ES-I3 (cell line): ENCODE data around the gene RIN3.

Experiments used
- H3K36me3 ChIP-seq: 2 replicates; pipeline ENCODE4 v1.6.1; 2013; ENCODE audit warnings: mild to moderate bottlenecking, low read length, control low read depth, moderate library complexity; ENCODE audit not compliant: insufficient read depth
- H3K4me1 ChIP-seq: 2 replicates; pipeline ENCODE4 v1.6.1; 2013; ENCODE audit warnings: mild to moderate bottlenecking, control low read depth, low read length; ENCODE audit not compliant: insufficient read depth
- H3K9ac ChIP-seq: 2 replicates; pipeline ENCODE4 v1.6.1; 2013; ENCODE audit warnings: low read depth, mild to moderate bottlenecking, low read length, moderate library complexity
- H3K9me3 ChIP-seq: 2 replicates; pipeline ENCODE4 v1.6.1; 2013; ENCODE audit warnings: mild to moderate bottlenecking, low read length, moderate library complexity; ENCODE audit not compliant: control insufficient read depth, insufficient read depth

The RIN3 gene

GRCh38 chr14:92624764-92625163 lies 111.2 kb downstream of the RIN3 start:
- Histone ChIP-seq H3K36me3 (peaks cover 2% of the 10 kb centered on the region; the same call in 1 of the 2 replicates), H3K9me3 (peaks cover 18% of the 10 kb centered on the region), H3K4me1 (no peaks in the 10 kb centered on the region), H3K9ac (no peak overlapping the region)

- H3K4me1 ChIP-seq = no peaks in the 10 kb centered on the region
- H3K9ac ChIP-seq = no peak overlapping the region
- H3K36me3 ChIP-seq = peaks cover 2% of the 10 kb centered on the region; the same call in 1 of the 2 replicates
- peaks cover 18% of the 10 kb centered on the region for H3K9me3 ChIP-seq
Observed at GRCh38 chr14:92625213-92625612, 111.6 kb downstream of the RIN3 start.

DNA sequence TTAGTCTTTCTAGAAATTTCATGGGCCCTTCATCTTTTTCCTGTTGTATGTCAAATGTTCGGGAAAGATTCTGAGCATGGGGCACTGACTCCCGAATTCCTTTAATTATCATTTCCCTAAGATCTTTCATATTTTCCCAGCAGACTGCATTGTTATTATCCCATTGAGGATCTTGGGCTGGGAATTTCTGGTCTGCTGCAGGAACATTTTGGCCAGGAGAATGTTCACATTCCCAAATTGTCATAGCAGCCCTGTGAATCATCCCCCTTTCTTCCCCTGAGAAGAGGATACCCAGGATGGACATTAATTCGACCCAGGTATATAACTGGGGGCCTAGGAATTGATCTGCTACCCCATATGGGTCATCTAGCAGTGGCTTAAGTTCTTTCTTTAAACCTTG lies 112.5 kb downstream of the RIN3 start:
- H3K9me3 ChIP-seq = peaks cover 18% of the 10 kb centered on the region
- H3K4me1 ChIP-seq = no peaks in the 10 kb centered on the region
- H3K36me3 ChIP-seq = peaks cover 2% of the 10 kb centered on the region; the same call in 1 of the 2 replicates
- H3K9ac ChIP-seq = no peak overlapping the region

DNA sequence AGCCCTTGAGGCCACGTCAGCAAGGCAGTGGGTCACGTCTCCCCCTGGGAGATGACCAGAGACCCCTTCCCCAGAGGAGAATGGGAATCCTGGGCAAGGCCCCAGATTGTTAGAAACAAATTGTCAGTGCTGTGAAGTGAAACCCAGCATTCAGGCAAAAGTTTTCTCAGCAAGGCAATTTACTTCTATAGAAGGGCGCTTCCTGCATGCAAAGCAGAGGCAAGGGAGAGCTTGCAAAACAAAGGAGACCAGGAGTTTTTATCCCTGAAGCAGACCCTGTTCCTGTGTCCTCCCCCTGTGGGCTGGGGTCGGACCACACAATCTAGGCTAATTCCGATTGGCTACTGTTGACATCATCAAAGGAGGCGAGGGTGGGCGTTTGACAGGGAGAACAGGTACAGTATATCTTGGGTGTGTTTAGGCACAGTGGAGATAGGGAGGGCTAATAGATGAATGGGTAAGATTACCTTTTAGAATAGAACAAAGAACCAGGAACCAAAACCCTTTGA lies 114.2 kb downstream of the RIN3 start:
- H3K4me1 ChIP-seq = no peaks in the 10 kb centered on the region
- peaks cover 2% of the 10 kb centered on the region; the same call in 1 of the 2 replicates for H3K36me3 ChIP-seq
- no peak overlapping the region for H3K9ac ChIP-seq
- H3K9me3 ChIP-seq = peaks cover 18% of the 10 kb centered on the region

DNA sequence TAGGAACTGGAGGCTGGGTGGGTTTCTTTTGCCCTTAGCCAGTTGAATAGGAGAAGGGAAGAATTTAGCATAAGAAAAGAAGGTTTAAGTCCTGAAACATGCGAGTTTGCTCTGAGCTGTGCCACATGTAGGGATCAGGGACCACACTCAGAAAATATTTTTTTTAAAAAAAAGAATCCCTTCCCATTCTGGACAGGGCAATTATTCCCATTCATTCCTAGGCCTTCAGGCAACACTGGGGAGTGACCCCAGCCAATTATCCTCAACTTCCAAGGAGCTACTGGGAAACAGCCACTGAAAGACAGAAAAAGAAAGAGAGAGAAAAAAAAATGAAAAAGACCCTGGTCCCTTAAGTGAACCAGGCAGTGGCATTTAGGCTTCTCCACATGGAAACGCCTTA lies 115.1 kb downstream of the RIN3 start:
- Histone ChIP-seq H3K9me3 (peaks cover 18% of the 10 kb centered on the region), H3K4me1 (no peaks in the 10 kb centered on the region), H3K36me3 (peaks cover 2% of the 10 kb centered on the region; the same call in 1 of the 2 replicates), H3K9ac (no peak overlapping the region)

- Histone ChIP-seq H3K9ac (no peak overlapping the region), H3K9me3 (peaks cover 18% of the 10 kb centered on the region), H3K4me1 (no peaks in the 10 kb centered on the region), H3K36me3 (peaks cover 2% of the 10 kb centered on the region; the same call in 1 of the 2 replicates)
Observed at GRCh38 chr14:92630367-92630766, 116.8 kb downstream of the RIN3 start.

GRCh38 chr14:92631098-92631497 lies 117.5 kb downstream of the RIN3 start:
- peaks cover 18% of the 10 kb centered on the region for H3K9me3 ChIP-seq
- H3K36me3 ChIP-seq = peaks cover 2% of the 10 kb centered on the region; the same call in 1 of the 2 replicates
- no peak overlapping the region for H3K9ac ChIP-seq
- no peaks in the 10 kb centered on the region for H3K4me1 ChIP-seq

DNA sequence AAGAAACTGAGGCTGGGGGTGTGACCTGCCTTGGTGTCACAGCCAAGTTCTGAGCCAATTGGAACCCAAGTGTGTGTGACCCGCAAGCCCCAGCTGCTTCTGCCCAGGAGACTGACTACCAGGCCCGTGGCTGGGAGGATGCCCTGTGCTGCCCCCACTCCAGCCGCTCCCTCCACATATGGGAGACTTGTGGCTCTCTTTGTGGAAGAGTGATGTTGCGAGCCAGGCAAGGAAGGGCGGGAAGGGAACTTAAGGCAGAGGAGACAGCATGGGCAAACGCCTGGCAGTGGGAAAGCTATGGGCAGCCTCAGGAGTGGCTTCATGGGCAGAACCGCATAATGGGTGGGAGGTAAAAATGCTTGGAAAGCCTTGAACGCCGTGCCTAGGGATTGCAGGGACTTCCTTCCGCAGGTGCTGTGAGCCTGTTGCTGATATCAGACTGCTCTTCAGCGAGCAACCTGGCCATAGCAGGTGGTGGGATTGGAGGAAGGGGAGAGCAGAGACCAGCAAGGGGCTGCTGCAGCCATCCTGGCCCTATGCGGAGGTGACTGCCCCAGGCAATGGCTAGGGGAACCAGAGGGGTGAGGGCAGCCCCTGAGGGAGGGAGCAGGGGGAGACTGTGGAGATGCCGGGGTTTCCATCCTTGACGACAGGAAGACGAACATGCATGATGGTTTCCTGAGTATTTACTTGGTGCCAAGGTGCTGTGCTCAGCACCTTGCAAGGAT lies 119.1 kb downstream of the RIN3 start:
- H3K9me3 ChIP-seq = peaks cover 2% of the 10 kb centered on the region; the same call in 1 of the 2 replicates
- H3K36me3 ChIP-seq = no peaks in the 10 kb centered on the region
- H3K4me1 ChIP-seq = no peaks in the 10 kb centered on the region; the same call in 1 of the 2 replicates
- H3K9ac ChIP-seq = no peak overlapping the region

- Histone ChIP-seq H3K36me3 (no peaks in the 10 kb centered on the region), H3K9me3 (no peaks in the 10 kb centered on the region), H3K4me1 (no peaks in the 10 kb centered on the region; the same call in 1 of the 2 replicates), H3K9ac (no peak overlapping the region)
Observed at GRCh38 chr14:92633274-92633616, 119.7 kb downstream of the RIN3 start.

DNA sequence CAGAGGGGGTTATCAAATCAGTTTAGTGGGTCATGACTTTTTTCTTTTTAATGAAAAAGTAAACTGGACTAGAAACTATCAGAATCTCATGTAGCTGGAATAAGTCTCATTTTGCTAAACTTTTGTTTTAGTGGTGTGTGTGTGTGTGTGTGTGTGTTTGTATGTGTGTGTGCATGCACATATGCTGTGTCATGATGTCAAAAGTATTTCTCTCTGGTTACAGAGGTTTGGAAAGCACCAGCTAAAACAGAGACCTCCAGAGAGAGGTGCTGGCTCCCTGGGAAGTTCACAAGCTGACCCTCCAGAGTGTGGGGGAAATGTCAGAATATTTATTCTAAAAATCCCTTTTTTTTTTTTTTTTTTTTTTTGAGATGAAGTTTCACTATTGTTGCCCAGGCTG lies 120.1 kb downstream of the RIN3 start:
- Histone ChIP-seq H3K9ac (no peak overlapping the region), H3K9me3 (no peaks in the 10 kb centered on the region), H3K36me3 (no peaks in the 10 kb centered on the region), H3K4me1 (no peaks in the 10 kb centered on the region; the same call in 1 of the 2 replicates)

- H3K9ac ChIP-seq = no peak overlapping the region
- no peaks in the 10 kb centered on the region for H3K36me3 ChIP-seq
- no peaks in the 10 kb centered on the region; the same call in 1 of the 2 replicates for H3K4me1 ChIP-seq
- no peaks in the 10 kb centered on the region for H3K9me3 ChIP-seq
Observed at GRCh38 chr14:92635031-92635430, 121.5 kb downstream of the RIN3 start.

- Histone ChIP-seq H3K36me3 (no peaks in the 10 kb centered on the region), H3K4me1 (no peaks in the 10 kb centered on the region; the same call in 1 of the 2 replicates), H3K9ac (no peak overlapping the region), H3K9me3 (no peaks in the 10 kb centered on the region)
Observed at GRCh38 chr14:92635896-92636295, 122.3 kb downstream of the RIN3 start.

GRCh38 chr14:92637228-92637627 lies 123.6 kb downstream of the RIN3 start:
- Histone ChIP-seq H3K9ac (no peak overlapping the region), H3K9me3 (no peaks in the 10 kb centered on the region), H3K36me3 (no peaks in the 10 kb centered on the region), H3K4me1 (no peaks in the 10 kb centered on the region; the same call in 1 of the 2 replicates)

GRCh38 chr14:92637864-92638263 lies 124.3 kb downstream of the RIN3 start:
- no peak overlapping the region for H3K9ac ChIP-seq
- H3K4me1 ChIP-seq = no peaks in the 10 kb centered on the region; the same call in 1 of the 2 replicates
- H3K9me3 ChIP-seq = no peaks in the 10 kb centered on the region
- no peaks in the 10 kb centered on the region for H3K36me3 ChIP-seq

- H3K36me3 ChIP-seq = no peaks in the 10 kb centered on the region
- no peaks in the 10 kb centered on the region; the same call in 1 of the 2 replicates for H3K4me1 ChIP-seq
- no peak overlapping the region for H3K9ac ChIP-seq
- no peaks in the 10 kb centered on the region for H3K9me3 ChIP-seq
Observed at GRCh38 chr14:92638266-92638665, 124.7 kb downstream of the RIN3 start.
